ENCODE data around the gene SHCBP1.
A peak's percentile ranks its signal among the peaks of the same experiment; 100 is the strongest.

The SHCBP1 gene

GRCh38 chr16:46614006-46614405, 7.2 kb downstream of the SHCBP1 start:
- DNase-seq (ENCODE audit: low read depth), result no peak

- DNase-seq (ENCODE audit: low read depth), result no peak
Measured at GRCh38 chr16:46613352-46613751, 7.8 kb downstream of the SHCBP1 start.

- no peak for DNase-seq (ENCODE audit: low read depth)
Measured at GRCh38 chr16:46612121-46612520, 9.1 kb downstream of the SHCBP1 start.

- peak; percentile 74 for DNase-seq (ENCODE audit: low read depth)
Measured at GRCh38 chr16:46607529-46607928, 13.7 kb downstream of the SHCBP1 start.

GRCh38 chr16:46606231-46606630, 14.9 kb downstream of the SHCBP1 start:
- no peak for DNase-seq (ENCODE audit: low read depth)

- no peak for DNase-seq (ENCODE audit: low read depth)
Measured at GRCh38 chr16:46591257-46591656, 29.9 kb downstream of the SHCBP1 start.

GRCh38 chr16:46586011-46586577, 35.1 kb downstream of the SHCBP1 start:
- no peak for DNase-seq (ENCODE audit: low read depth)

GRCh38 chr16:46583036-46583435, 38.1 kb downstream of the SHCBP1 start:
- DNase-seq (ENCODE audit: low read depth), result no peak

- no peak for DNase-seq (ENCODE audit: low read depth)
Measured at GRCh38 chr16:46582313-46582712, 38.9 kb downstream of the SHCBP1 start.

GRCh38 chr16:46577988-46578579, 43.1 kb downstream of the SHCBP1 start:
- DNase-seq (ENCODE audit: low read depth), result no peak

GRCh38 chr16:46573834-46574159, 47.4 kb downstream of the SHCBP1 start:
- no peak for DNase-seq (ENCODE audit: low read depth)

- peak; percentile 51 for DNase-seq (ENCODE audit: low read depth)
Measured at GRCh38 chr16:46573008-46573833, 48.0 kb downstream of the SHCBP1 start.

- no peak for DNase-seq (ENCODE audit: low read depth)
Measured at GRCh38 chr16:46569231-46569735, 51.9 kb downstream of the SHCBP1 start.

GRCh38 chr16:46568472-46569230, 52.5 kb downstream of the SHCBP1 start:
- DNase-seq (ENCODE audit: low read depth), result no peak

- no peak for DNase-seq (ENCODE audit: low read depth)
Measured at GRCh38 chr16:46562979-46563378, 58.2 kb downstream of the SHCBP1 start.

- DNase-seq (ENCODE audit: low read depth), result no peak
Measured at GRCh38 chr16:46558018-46558417, 63.2 kb downstream of the SHCBP1 start.

- DNase-seq (ENCODE audit: low read depth), result no peak
Measured at GRCh38 chr16:46555951-46556350, 65.2 kb downstream of the SHCBP1 start.

- peak; percentile 77 for DNase-seq (ENCODE audit: low read depth)
Measured at GRCh38 chr16:46554435-46554834, 66.7 kb downstream of the SHCBP1 start.

- no peak for DNase-seq (ENCODE audit: low read depth)
Measured at GRCh38 chr16:46549477-46549876, 71.7 kb downstream of the SHCBP1 start.

All from iris pigment epithelial cell (primary cell).